Left lung (tissue), 10 donors: ENCODE data around the gene ARL4A. TPM values are rescaled to one million over a fixed set of nuclear protein-coding genes. Genes with fewer than 3 reads are reported as not detected.

Experiments
- ATAC-seq: fragments of 200-7000 bp; cut with Tn5 transposase; one replicate; pipeline ENCODE4 v1.9.1; 2020; ENCODE audit warnings: moderate library complexity
- DNase-seq, 4 donors: peaks; one replicate each; pipeline ENCODE4 v3.0.0-alpha.2; 2013 to 2020
- H3K27ac ChIP-seq, 2 donors: fragments of 200-600 bp; sonication (generic) in 1 of 2; one replicate each; pipeline versions ENCODE4 v1.5.0 to v1.8.0; 2020 to 2021
- H3K27me3 ChIP-seq, 2 donors: fragments of 200-600 bp; sonication (generic) in 1 of 2; one replicate each; pipeline versions ENCODE4 v1.5.0 to v1.8.0; 2020 to 2021
- H3K36me3 ChIP-seq, 2 donors: fragments of 200-600 bp; sonication (generic) in 1 of 2; one replicate each; pipeline versions ENCODE4 v1.5.0 to v1.8.0; 2020 to 2021
- H3K4me1 ChIP-seq, 2 donors: fragments of 200-600 bp; one replicate each; pipeline ENCODE4 v1.8.0; 2021
- H3K4me3 ChIP-seq, 2 donors: fragments of 200-600 bp; sonication (generic) in 1 of 2; one replicate each; pipeline versions ENCODE4 v1.5.0 to v1.8.0; 2020 to 2021; ENCODE audit warnings: mild to moderate bottlenecking in 1 of 2
- H3K9me3 ChIP-seq, 2 donors: fragments of 200-600 bp; sonication (generic) in 1 of 2; one replicate each; pipeline versions ENCODE4 v1.5.0 to v1.8.0; 2020 to 2021
- intact Hi-C, 2 donors: fragments of 100-400 bp; cut with DNase I; formaldehyde crosslinking; loops; one replicate each; pipeline versions ENCODE4 v1.11.2 to v1.14.2; 2022
- polyA plus RNA-seq, 6 donors: library from polyadenylated mRNA; unstranded; fragments of 120-200 nt; gene quantifications; one replicate each; pipeline ENCODE4 v1.2.1, GENCODE V29; 2013; ENCODE audit not compliant: insufficient read length in 6 of 6
- total RNA-seq, 2 donors: library from RNA; stranded (reverse); fragmentation: NEBNext Ultra II Directional; extraction: Animal tissue kit (Norgen Biotek cat#: 25700); gene quantifications; one replicate each; pipeline ENCODE4 v1.2.1, GENCODE V29; 2021
- TF ChIP-seq, protein P1 (sequence below), 2 donors: fragments of 200-600 bp; sonication (generic) in 1 of 2; IDR thresholded peaks; one replicate each; pipeline versions ENCODE4 v1.5.0 to v1.8.0; 2021; ENCODE audit warnings: antibody characterized with exemption in 2 of 2
- donor health status: DM: no; HTN: yes; CAD: no.
- donor health status: DM: no; HTN: no; CAD: no.

Gene ARL4A
- total and polyA plus RNA-seq, 8 donors, result 18.4 to 36.8 (median 27.4) TPM

DNA sequence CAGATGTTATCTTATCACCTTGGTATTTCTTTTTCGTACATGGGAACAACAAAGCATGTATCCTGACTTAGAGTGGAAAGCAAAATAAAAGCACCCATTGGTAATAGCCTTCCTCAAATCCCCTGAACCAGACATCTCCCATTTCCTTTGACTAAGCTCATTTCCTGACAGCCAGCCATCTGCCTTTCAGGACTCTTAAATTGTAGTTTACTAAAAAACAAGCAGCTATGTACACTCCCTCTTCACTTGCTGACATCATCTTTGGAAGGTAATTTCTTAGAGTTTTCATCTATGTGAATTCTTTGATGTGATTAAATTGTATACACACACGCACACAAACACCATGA is 40.7 kb downstream of the ARL4A start:
- DNase-seq (no peak), ATAC-seq (no peak)
- no peak overlapping the region for H3K4me3 ChIP-seq

DNA sequence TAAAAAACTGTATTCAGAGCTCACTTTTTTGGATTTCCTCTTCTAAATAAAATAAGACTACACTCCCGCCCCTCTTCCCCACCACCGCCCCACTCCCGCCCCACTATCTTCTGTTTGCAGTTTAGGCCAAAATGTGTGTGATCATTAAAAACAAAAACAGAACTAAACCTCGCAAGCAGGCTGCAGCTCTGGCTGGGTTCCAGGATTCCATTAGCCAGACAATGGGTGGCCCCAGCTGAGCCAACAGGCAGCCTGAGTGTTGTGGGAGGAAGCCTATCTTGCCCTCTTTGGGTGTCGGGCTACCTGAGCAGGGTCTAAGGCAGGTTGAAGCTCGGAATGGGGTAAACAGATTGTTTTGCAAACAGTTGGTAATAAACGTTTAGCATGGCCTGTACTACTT is 41.7 kb downstream of the ARL4A start:
- intact Hi-C loops, result no loop called here
- Histone ChIP-seq H3K9me3 (no peaks in the 10 kb centered on the region), H3K4me3 (no peak overlapping the region), H3K4me1 (peaks cover 0 to 6% of the 10 kb centered on the region in 2 donors), H3K36me3 (no peaks in the 10 kb centered on the region), H3K27me3 (no peaks in the 10 kb centered on the region), H3K27ac (no peak overlapping the region)
- peak in 2 of 4 donors; percentile 46 to 60 for DNase-seq
- TF ChIP-seq, protein P1, sequence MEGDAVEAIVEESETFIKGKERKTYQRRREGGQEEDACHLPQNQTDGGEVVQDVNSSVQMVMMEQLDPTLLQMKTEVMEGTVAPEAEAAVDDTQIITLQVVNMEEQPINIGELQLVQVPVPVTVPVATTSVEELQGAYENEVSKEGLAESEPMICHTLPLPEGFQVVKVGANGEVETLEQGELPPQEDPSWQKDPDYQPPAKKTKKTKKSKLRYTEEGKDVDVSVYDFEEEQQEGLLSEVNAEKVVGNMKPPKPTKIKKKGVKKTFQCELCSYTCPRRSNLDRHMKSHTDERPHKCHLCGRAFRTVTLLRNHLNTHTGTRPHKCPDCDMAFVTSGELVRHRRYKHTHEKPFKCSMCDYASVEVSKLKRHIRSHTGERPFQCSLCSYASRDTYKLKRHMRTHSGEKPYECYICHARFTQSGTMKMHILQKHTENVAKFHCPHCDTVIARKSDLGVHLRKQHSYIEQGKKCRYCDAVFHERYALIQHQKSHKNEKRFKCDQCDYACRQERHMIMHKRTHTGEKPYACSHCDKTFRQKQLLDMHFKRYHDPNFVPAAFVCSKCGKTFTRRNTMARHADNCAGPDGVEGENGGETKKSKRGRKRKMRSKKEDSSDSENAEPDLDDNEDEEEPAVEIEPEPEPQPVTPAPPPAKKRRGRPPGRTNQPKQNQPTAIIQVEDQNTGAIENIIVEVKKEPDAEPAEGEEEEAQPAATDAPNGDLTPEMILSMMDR (IDR thresholded peaks at IDR 0.05), result no peak
- ATAC-seq, result peak; percentile 52

More for the DNA sequence above, 40.7 kb downstream of the ARL4A start:
- TF ChIP-seq, protein P1 (IDR thresholded peaks at IDR 0.05), result no peak
- no peaks in the 10 kb centered on the region for H3K27me3 ChIP-seq
- no peaks in the 10 kb centered on the region for H3K9me3 ChIP-seq
- no peaks in the 10 kb centered on the region for H3K36me3 ChIP-seq
- H3K4me1 ChIP-seq, result peaks cover 0 to 6% of the 10 kb centered on the region in 2 donors
- H3K27ac ChIP-seq, result peak overlapping the region in 1 of 2 donors; percentile 28
- intact Hi-C loops, result no loop called here

DNA sequence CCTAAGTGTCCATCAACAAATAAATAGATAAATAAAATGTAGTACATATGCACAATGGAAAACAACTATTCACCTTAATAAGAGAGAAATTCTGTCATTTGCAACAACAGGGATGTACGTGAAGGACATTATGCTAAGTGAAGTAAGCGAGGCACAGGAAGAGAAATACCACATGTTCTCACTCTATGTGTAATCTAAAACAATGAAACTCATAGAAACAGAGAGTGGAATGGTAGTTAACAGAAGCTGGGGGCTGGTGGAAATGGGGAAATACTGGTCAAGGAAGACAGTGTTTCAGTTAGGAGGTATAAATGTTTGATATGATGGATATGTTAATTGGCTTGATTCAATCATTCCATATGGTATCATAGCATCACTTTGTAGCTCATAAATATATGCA is 43.1 kb downstream of the ARL4A start:
- intact Hi-C loops, result no loop called here
- ATAC-seq, result no peak
- peaks cover 0 to 6% of the 10 kb centered on the region in 2 donors for H3K4me1 ChIP-seq

DNA sequence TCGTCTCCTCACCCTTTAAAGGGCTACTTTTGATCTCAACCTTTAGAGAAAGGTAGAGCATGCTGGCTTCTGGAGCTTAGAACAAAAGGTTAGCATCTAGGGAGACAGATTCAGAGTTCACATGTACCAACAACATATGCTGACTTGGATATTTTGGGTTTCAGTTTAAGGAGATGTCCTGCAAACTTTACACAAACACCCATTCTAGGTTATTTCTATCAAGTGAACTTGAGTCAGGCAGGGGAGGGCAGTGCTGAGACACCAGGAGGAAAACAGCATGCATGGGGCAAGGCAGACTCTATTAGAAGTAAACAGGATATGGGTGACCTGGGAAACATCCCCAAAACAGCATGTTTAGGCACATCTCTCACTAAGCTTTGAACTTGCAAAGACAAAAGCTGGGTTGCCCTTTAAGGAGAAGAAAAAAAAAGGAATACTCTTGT is 43.8 kb downstream of the ARL4A start:
- H3K4me1 ChIP-seq, result peaks cover 0 to 6% of the 10 kb centered on the region in 2 donors
- no peaks in the 10 kb centered on the region for H3K9me3 ChIP-seq
- ATAC-seq (peak; percentile 17), DNase-seq (no peak)
- no peaks in the 10 kb centered on the region for H3K36me3 ChIP-seq
- intact Hi-C loops, result no loop called here
- TF ChIP-seq, protein P1 (IDR thresholded peaks at IDR 0.05), result no peak
- no peaks in the 10 kb centered on the region for H3K27me3 ChIP-seq
- H3K4me3 ChIP-seq, result no peak overlapping the region
- H3K27ac ChIP-seq, result no peak overlapping the region

More for the DNA sequence above, 43.1 kb downstream of the ARL4A start:
- DNase-seq, result no peak
- H3K27me3 ChIP-seq, result no peaks in the 10 kb centered on the region
- no peaks in the 10 kb centered on the region for H3K9me3 ChIP-seq
- TF ChIP-seq, protein P1 (IDR thresholded peaks at IDR 0.05), result no peak
- H3K4me3 ChIP-seq, result no peak overlapping the region
- no peaks in the 10 kb centered on the region for H3K36me3 ChIP-seq
- H3K27ac ChIP-seq, result no peak overlapping the region

DNA sequence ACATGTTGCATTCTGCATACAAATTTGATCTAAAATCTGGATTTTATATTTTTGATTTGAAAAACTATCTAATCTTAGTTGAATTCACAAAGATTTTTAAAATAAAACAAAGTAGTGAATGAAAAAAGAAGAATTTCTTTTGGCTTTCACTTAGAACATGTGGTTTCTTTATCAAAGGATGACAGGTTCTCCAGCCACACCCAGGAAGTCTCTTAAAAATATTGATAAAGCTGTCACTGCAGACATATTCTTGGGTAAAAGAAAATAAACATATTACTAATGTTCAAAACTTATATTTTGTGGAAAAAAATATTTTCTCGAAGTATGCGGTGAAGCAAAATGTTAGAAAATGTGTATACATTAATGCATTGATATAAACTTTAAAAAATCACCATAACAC is 44.3 kb downstream of the ARL4A start:
- H3K4me1 ChIP-seq, result peaks cover 0 to 6% of the 10 kb centered on the region in 2 donors
- no peak for ATAC-seq
- DNase-seq, result no peak
- no peak overlapping the region for H3K4me3 ChIP-seq
- no peaks in the 10 kb centered on the region for H3K36me3 ChIP-seq
- H3K27ac ChIP-seq, result no peak overlapping the region
- H3K27me3 ChIP-seq, result no peaks in the 10 kb centered on the region
- intact Hi-C loops, result no loop called here
- TF ChIP-seq, protein P1 (IDR thresholded peaks at IDR 0.05), result no peak
- H3K9me3 ChIP-seq, result no peaks in the 10 kb centered on the region
